NCI-H526 (cell line): ENCODE measurements around the gene MAP2K7.
"Not testable (repeated sequence)": the region's sequence is repeated elsewhere in the genome, so short reads cannot be mapped to it uniquely, and the experiment has no call there.

Source experiments
- DNase-seq, 2 experiments: peaks; one replicate each; lab custom pipeline; 2025; lab: John Stamatoyannopoulos, UW

Gene MAP2K7

GRCh38 chr19:7931221-7932061 lies 27.8 kb downstream of the MAP2K7 start:
- no peak for DNase-seq

- no peak for DNase-seq
Measured at GRCh38 chr19:7932276-7932929, 28.7 kb downstream of the MAP2K7 start.

- no peak for DNase-seq
Measured at GRCh38 chr19:7932930-7933300, 29.2 kb downstream of the MAP2K7 start.

- no peak for DNase-seq
Measured at GRCh38 chr19:7933411-7933810, 29.7 kb downstream of the MAP2K7 start.

GRCh38 chr19:7933828-7934725 lies 30.4 kb downstream of the MAP2K7 start:
- DNase-seq, result no peak

GRCh38 chr19:7934766-7935165 lies 31.1 kb downstream of the MAP2K7 start:
- no peak for DNase-seq

- DNase-seq, result no peak
Measured at GRCh38 chr19:7940841-7941240, 37.2 kb downstream of the MAP2K7 start.

- DNase-seq, result no peak
Measured at GRCh38 chr19:7941895-7942596, 38.4 kb downstream of the MAP2K7 start.

- DNase-seq, result no peak
Measured at GRCh38 chr19:7942981-7943443, 39.3 kb downstream of the MAP2K7 start.

- DNase-seq, result peak; percentile 96 to 98
Measured at GRCh38 chr19:7943444-7944176, 39.9 kb downstream of the MAP2K7 start, which contains the start of gene TIMM44. TIMM44 (minus strand) TSS chr19:7943666; CDS start chr19:7943651, 15 bp downstream.

- peak; percentile 89 to 92 for DNase-seq
Measured at GRCh38 chr19:7944177-7944761, 40.6 kb downstream of the MAP2K7 start.

GRCh38 chr19:7947939-7948338 lies 44.3 kb downstream of the MAP2K7 start:
- DNase-seq, result no peak

GRCh38 chr19:7953060-7953459 lies 49.4 kb downstream of the MAP2K7 start:
- DNase-seq, result no peak

GRCh38 chr19:7953576-7953975 lies 49.9 kb downstream of the MAP2K7 start:
- no peak for DNase-seq

GRCh38 chr19:7955696-7956095 lies 52.0 kb downstream of the MAP2K7 start:
- no peak for DNase-seq

- DNase-seq, result no peak
Measured at GRCh38 chr19:7959211-7959610, 55.5 kb downstream of the MAP2K7 start.

- DNase-seq, result not testable (repeated sequence)
Measured at GRCh38 chr19:7961082-7961481, 57.4 kb downstream of the MAP2K7 start.

GRCh38 chr19:7961920-7962626 lies 58.4 kb downstream of the MAP2K7 start:
- DNase-seq, result no peak

GRCh38 chr19:7962644-7963268 lies 59.1 kb downstream of the MAP2K7 start:
- no peak for DNase-seq
